HepG2 (cell line): ENCODE data around the gene PATL2. TPM values are rescaled to one million over a fixed set of nuclear protein-coding genes. Genes with fewer than 3 reads are reported as not detected.

ENCODE experiments used
- AHDC1 ChIP-seq: sonication (generic); formaldehyde crosslinking; IDR thresholded peaks from 2 replicates; pipeline ENCODE4 v1.5.1; 2020; ENCODE audit warnings: mild to moderate bottlenecking, missing genetic modification reagents, borderline replicate concordance
- CCAR2 ChIP-seq: fragments of 200-400 bp; formaldehyde crosslinking; optimal IDR thresholded peaks from 2 replicates; pipeline ENCODE3; 2018; ENCODE audit warnings: low read depth, mild to moderate bottlenecking, low read length, moderate library complexity
- DMTF1 ChIP-seq: sonication (generic); formaldehyde crosslinking; IDR thresholded peaks from 2 replicates; pipeline ENCODE4 v1.4.0; 2020; ENCODE audit warnings: mild to moderate bottlenecking, missing genetic modification reagents
- FOSL1 ChIP-seq: sonication (generic); formaldehyde crosslinking; IDR thresholded peaks from 2 replicates; pipeline ENCODE4 v1.9.0; 2021; ENCODE audit warnings: missing genetic modification reagents, borderline replicate concordance
- GATAD1 ChIP-seq: IDR thresholded peaks from 2 replicates; pipeline ENCODE4 v1.6.1; 2016; ENCODE audit warnings: missing genetic modification reagents, missing compliant biosample characterization
- GMEB2 ChIP-seq: IDR thresholded peaks from 2 replicates; pipeline ENCODE4 v1.6.1; 2016; ENCODE audit warnings: missing biosample characterization, missing genetic modification reagents, low read depth
- ISL2 ChIP-seq: sonication (generic); formaldehyde crosslinking; IDR thresholded peaks from 2 replicates; pipeline ENCODE4 v1.5.0; 2020; ENCODE audit warnings: missing genetic modification reagents
- MIER2 ChIP-seq: IDR thresholded peaks from 2 replicates; pipeline ENCODE4 v1.6.1; 2016; ENCODE audit warnings: missing biosample characterization, missing genetic modification reagents
- SALL2 ChIP-seq: sonication (generic); formaldehyde crosslinking; IDR thresholded peaks from 2 replicates; pipeline ENCODE4 v1.8.1; 2023; ENCODE audit warnings: mild to moderate bottlenecking, missing genetic modification reagents, inconsistent platforms
- ZBTB44 ChIP-seq: sonication (generic); formaldehyde crosslinking; IDR thresholded peaks from 2 replicates; pipeline ENCODE4 v1.4.0; 2020; ENCODE audit warnings: missing genetic modification reagents
- ZFY ChIP-seq: sonication (generic); formaldehyde crosslinking; IDR thresholded peaks from 2 replicates; pipeline ENCODE4 v1.4.0; 2020; ENCODE audit warnings: missing genetic modification reagents
- ZNF263 ChIP-seq: sonication (generic); formaldehyde crosslinking; IDR thresholded peaks from 2 replicates; pipeline ENCODE4 v1.4.0; 2020; ENCODE audit warnings: missing genetic modification reagents
- ZNF275 ChIP-seq: sonication (generic); formaldehyde crosslinking; IDR thresholded peaks from 2 replicates; pipeline ENCODE4 v1.8.0; 2022; ENCODE audit warnings: missing genetic modification reagents, mild to moderate bottlenecking, inconsistent platforms, borderline replicate concordance
- ZNF768 ChIP-seq: sonication (generic); formaldehyde crosslinking; IDR thresholded peaks from 2 replicates; pipeline ENCODE4 v1.4.0; 2020; ENCODE audit warnings: missing genetic modification reagents
- ZSCAN29 ChIP-seq: sonication (generic); formaldehyde crosslinking; conservative IDR thresholded peaks from 2 replicates; pipeline ENCODE4 v1.4.0; 2020; ENCODE audit warnings: mild to moderate bottlenecking, missing genetic modification reagents
- ZZZ3 ChIP-seq: sonication (generic); formaldehyde crosslinking; IDR thresholded peaks from 2 replicates; pipeline ENCODE4 v1.4.0; 2020; ENCODE audit warnings: missing genetic modification reagents, mild to moderate bottlenecking, borderline replicate concordance
- polyA plus RNA-seq, 8 experiments: library from polyadenylated mRNA; depleted of rRNA in 3 of 8; stranded (reverse) in 7 of 8; unstranded in 1 of 8; fragments of >200 nt; fragmentation: Illumina TruSeq in 4 of 8; extraction: Trizol in 4 of 8; gene quantifications; 2 replicates each; pipeline versions ENCODE4 v1.2.1 to v1.2.3, GENCODE V29; 2011 to 2016; ENCODE audit warnings: low read depth in 4 of 8, missing spikeins in 1 of 8, mixed read lengths in 1 of 8; ENCODE audit not compliant: insufficient read depth in 1 of 8
- total RNA-seq, 5 experiments: library from RNA; depleted of rRNA; stranded (reverse); fragments of >200 nt; fragmentation: Illumina TruSeq; extraction: Trizol; gene quantifications; 2 replicates each; pipeline ENCODE4 v1.2.3, GENCODE V29; 2016; ENCODE audit warnings: low read depth in 1 of 5

Gene PATL2
- total and polyA plus RNA-seq, 2 of the 13 experiments (the other 11 are each of a cell fraction or from before 2014, with no cell fraction given) = 0.15 to 0.53 TPM

GRCh38 chr15:44662478-44663409 is 48.4 kb downstream of the PATL2 start (continued):
- TF ChIP-seq GMEB2 (no peak), ZSCAN29 (no peak), CCAR2 (no peak), ISL2 (no peak; the same call in 1 of the 2 replicates), ZZZ3 (CRISPR knock-in tag) (no peak), ZFY (CRISPR knock-in tag) (no peak), ZNF275 (CRISPR knock-in tag) (no peak), MIER2 (CRISPR knock-in tag) (no peak), AHDC1 (CRISPR knock-in tag) (no peak), ZNF263 (CRISPR knock-in tag) (no peak), ZNF768 (CRISPR knock-in tag) (no peak), ZBTB44 (CRISPR knock-in tag) (no peak), GATAD1 (no peak), DMTF1 (no peak), FOSL1 (CRISPR knock-in tag) (no peak), SALL2 (CRISPR knock-in tag) (no peak)
